GM21717 (cell line): Measurements from ENCODE around the gene RHBDD1.

Source experiments
- ATAC-seq: cut with Tn5 transposase; IDR thresholded peaks from one replicate; pipeline ENCODE4 v1.9.1; 2021; ENCODE audit warnings: mild to moderate bottlenecking, moderate library complexity; ENCODE audit not compliant: unreplicated experiment

Gene RHBDD1

GRCh38 chr2:226883296-226883795, 47.5 kb downstream of the RHBDD1 start:
- ATAC-seq = no peak

DNA sequence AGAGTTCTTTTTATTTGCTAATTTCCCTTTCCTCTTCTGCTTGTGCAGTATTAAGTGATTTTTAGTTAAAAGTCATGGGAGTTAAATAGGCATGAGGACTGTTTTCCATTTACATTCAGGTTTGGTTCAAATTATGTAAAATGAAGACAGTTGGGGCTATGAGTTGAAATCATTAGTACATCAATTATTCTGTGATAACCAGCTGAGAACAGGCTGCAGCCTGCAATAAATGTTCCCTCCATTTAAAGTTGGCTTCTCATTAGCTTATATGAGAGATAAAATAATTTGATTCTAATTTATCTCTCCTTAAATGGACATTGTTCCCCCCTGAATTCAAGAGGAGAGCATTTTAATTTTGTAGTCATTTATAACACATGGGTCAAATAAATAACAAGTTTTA, 48.3 kb downstream of the RHBDD1 start:
- ATAC-seq = no peak

DNA sequence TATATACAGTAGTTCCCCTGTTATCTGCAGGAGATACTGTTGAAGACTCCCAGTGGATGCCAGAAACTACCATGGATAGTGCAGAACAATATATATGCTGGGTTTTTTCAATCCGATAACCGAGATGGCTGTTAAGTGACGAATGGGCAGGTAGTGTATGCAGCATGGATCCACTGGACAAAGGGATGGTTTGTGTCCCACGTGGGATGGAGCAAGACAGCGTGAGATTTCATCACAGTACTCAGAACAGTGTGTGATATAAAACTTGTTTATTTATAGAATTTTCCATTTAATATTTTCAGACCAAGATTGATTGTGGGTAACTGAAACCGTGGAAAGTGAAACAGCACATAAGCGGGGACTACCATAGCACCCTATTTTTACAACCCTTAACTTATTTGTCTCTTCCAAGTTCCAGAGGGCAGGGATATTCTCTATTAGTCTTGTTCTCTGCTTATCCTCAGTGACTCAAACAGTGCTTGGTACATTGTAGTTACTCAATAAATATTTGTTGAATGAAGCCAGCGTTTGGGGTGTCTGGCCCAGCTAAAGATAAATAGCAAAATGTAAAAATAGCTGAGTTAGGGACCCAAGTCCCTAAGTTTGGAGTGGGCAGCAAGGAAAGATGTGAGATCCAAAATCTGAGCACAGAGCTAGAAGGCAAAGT, 50.0 kb downstream of the RHBDD1 start:
- no peak for ATAC-seq

DNA sequence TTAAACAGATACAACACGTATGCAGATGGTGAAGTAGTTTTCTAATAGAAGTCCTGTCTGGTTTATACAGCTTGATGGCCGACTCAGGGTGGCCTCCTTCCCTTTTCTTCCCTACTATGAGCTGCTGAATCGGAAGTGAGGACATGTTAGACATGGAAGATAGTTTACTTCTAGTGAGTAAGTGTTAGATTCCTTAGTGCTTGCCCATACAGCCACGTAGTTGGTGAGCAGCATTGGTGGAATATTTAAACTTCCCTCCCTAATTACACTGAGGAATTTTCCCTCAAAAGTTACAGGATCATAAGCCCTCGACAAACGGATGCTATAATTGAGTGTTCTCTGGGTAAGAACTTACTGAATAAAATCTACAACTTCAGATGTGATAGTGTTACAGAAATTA, 52.1 kb downstream of the RHBDD1 start:
- ATAC-seq = no peak

GRCh38 chr2:226888378-226888965, 52.6 kb downstream of the RHBDD1 start:
- no peak for ATAC-seq

GRCh38 chr2:226888971-226889370, 53.1 kb downstream of the RHBDD1 start:
- ATAC-seq = no peak

GRCh38 chr2:226890286-226890685, 54.4 kb downstream of the RHBDD1 start:
- no peak for ATAC-seq

GRCh38 chr2:226891780-226892590, 56.1 kb downstream of the RHBDD1 start:
- no peak for ATAC-seq

- no peak for ATAC-seq
Observed at GRCh38 chr2:226892729-226893128, 56.9 kb downstream of the RHBDD1 start.

GRCh38 chr2:226893216-226893615, 57.4 kb downstream of the RHBDD1 start:
- no peak for ATAC-seq

DNA sequence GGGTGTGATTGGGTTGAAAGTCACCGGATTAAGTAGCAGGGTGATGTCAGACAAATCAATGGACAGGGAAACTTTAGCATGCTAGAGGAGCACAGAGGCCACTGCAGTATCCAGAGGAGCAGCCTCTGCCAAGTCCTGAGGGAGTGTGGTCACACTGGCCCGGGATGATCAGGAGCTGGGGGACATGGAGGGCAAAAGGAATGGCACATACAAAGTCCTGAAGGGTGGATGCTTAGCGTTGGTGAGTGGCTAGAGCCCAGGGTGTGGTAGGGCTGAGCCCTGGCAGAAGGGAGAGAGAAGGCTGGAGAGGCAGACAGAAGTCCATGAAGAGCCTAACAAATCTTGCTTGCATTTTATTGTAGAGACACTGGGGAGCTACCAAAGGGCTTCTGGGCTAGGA, 58.9 kb downstream of the RHBDD1 start:
- no peak for ATAC-seq

DNA sequence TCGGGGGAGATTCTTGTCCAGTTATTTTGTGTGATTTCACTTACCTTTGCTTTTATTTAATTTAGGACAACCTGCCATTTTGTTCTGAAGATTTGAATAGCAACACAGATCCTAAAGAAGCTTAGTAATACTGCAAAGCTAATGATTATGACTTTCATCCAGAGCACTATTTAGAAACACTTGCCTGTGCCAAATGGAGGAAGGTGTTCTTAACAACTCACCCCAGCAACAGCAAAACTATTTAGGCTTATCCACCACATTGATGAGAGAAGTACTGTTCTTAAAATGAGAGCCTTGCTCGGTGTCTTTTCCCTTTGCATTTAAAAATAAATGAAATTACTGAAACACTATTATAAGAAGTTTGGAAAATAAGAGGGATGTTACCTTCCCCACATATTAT, 59.7 kb downstream of the RHBDD1 start:
- no peak for ATAC-seq

- no peak for ATAC-seq
Observed at GRCh38 chr2:226898121-226898520, 62.3 kb downstream of the RHBDD1 start.

- no peak for ATAC-seq
Observed at GRCh38 chr2:226898897-226899296, 63.0 kb downstream of the RHBDD1 start.

GRCh38 chr2:226902041-226902966, 66.5 kb downstream of the RHBDD1 start:
- no peak for ATAC-seq

GRCh38 chr2:226903179-226903578, 67.3 kb downstream of the RHBDD1 start:
- ATAC-seq = no peak

- peak; percentile 56 for ATAC-seq
Observed at GRCh38 chr2:226904592-226904991, 68.7 kb downstream of the RHBDD1 start.

- peak; percentile 19 for ATAC-seq
Observed at GRCh38 chr2:226905718-226906117, 69.9 kb downstream of the RHBDD1 start.

DNA sequence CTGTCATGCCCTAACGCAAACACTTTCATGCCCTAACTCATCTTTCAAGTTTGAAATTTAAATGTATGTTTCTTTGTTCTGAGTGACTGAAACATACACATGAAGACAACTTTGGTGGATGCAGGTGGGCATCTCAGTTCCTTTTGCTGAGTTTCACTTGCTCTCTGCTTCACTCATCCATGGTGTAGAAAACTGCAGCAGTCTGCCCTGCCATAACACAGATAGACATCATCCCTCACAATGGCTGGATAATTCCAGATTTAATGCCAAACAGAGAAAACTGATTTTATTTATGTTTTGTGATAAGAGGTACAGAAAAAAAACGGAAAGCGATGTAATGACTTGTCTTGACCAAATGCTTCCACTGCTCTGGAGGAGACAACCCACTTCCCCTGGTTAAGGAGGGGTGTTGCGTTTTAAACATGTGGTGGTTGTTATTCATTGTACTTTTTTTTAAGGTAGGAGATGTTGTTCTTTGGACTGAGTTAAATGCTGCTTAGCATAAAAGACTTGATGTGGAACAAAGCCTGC, 70.4 kb downstream of the RHBDD1 start:
- ATAC-seq = peak; percentile 86

DNA sequence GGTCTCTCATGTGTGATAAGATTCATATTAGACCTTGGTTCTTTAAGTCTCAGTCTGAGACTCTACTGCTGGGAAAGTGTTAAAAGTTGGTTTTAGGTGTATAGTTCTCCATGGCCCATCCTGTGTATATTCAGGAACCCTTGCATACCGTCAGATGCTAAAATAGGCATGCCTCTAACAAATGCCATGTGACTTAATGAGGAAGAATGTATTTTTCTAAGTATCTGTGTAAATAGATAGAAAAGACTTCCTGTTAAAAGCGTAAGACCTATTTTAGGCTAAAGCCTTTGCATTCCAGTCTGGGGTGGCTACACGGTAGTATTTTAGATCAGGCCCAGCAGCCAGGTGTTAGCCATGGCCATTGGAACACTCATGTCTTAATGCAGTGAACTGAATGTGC, 73.3 kb downstream of the RHBDD1 start:
- ATAC-seq = no peak

DNA sequence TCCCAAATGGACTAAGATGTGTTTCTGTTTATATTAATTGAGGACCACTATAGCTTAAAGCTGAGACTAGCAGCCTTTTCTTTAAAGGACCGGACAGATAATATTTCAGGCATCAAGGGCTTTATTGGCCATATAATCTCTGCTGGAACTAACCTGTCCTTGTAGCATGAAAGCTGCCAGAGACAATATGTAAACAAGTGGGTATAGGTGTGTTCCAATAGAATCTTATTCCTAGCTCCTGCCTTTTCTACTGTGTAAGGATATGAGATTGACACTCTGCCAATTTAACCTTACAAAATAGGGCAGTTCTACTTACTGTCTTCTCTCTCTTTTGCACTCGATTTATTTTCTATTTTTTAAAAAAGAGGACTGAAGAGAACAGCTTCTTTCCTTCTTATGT, 74.0 kb downstream of the RHBDD1 start:
- no peak for ATAC-seq
